K562 (cell line): ENCODE data around the gene PLAC1.

ENCODE experiments used
- CBX8 ChIP-seq: fragments of 200-600 bp; sonication (generic); IDR thresholded peaks from 2 replicates; pipeline ENCODE4 v1.6.1; 2012; ENCODE audit warnings: borderline replicate concordance, mixed run types, low read depth, mild to moderate bottlenecking, moderate library complexity, mixed read lengths, low read length, control low read depth, inconsistent platforms; ENCODE audit not compliant: poor library complexity, severe bottlenecking; ENCODE audit errors: extremely low read depth
- CREM ChIP-seq: IDR thresholded peaks from 2 replicates; pipeline ENCODE4 v1.6.1; 2014; ENCODE audit warnings: antibody characterized with exemption, low read depth
- POLR2A ChIP-seq: fragments of 450-650 bp; conservative IDR thresholded peaks from 2 replicates; pipeline ENCODE4 v1.6.1; 2016
- TAF1 ChIP-seq: IDR thresholded peaks from 2 replicates; pipeline ENCODE4 v1.6.1; 2011; ENCODE audit warnings: mild to moderate bottlenecking, low read length, moderate library complexity; ENCODE audit not compliant: insufficient read depth, control insufficient read depth, severe bottlenecking; ENCODE audit errors: extremely low read depth
- TF ChIP-seq, protein P1 (sequence below): sonication (generic); formaldehyde crosslinking; IDR thresholded peaks from 2 replicates; pipeline ENCODE4 v1.8.0; 2022; ENCODE audit warnings: mild to moderate bottlenecking, missing genetic modification reagents
- TF ChIP-seq, protein P2 (sequence below), 3 experiments: IDR thresholded peaks in 2 of 3; conservative IDR thresholded peaks in 1 of 3; 2 replicates each; pipeline ENCODE4 v1.5.1; 2011 to 2012; ENCODE audit warnings: low read length in 3 of 3, mild to moderate bottlenecking in 3 of 3, control low read depth in 2 of 3, improper control_type of control experiment in 1 of 3, inconsistent platforms in 1 of 3, low read depth in 1 of 3, mixed read lengths in 1 of 3, moderate library complexity in 1 of 3; ENCODE audit not compliant: insufficient read depth in 2 of 3

DNA sequence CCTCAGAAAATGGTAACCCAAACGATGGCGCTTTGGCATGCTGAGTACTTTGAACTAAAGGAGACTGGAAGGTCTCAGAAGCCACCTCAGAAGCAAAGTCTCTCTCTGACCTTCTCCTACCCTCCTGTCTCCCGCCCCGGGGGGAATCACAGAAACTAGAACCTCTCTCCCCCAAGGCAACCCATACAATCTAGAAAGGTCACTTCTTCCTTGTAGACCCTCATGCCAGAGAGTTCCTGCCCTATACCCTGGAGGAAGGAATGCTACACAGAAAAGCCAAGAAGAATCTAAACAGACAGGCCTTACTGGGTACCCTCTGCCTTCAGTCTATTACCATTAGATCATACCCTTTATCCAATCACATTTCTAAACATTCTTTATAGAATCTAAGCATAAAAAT lies 8.5 kb downstream of the PLAC1 start:
- TF ChIP-seq TAF1 = no peak
- TF ChIP-seq CBX8 = no peak
- TF ChIP-seq, protein P1, sequence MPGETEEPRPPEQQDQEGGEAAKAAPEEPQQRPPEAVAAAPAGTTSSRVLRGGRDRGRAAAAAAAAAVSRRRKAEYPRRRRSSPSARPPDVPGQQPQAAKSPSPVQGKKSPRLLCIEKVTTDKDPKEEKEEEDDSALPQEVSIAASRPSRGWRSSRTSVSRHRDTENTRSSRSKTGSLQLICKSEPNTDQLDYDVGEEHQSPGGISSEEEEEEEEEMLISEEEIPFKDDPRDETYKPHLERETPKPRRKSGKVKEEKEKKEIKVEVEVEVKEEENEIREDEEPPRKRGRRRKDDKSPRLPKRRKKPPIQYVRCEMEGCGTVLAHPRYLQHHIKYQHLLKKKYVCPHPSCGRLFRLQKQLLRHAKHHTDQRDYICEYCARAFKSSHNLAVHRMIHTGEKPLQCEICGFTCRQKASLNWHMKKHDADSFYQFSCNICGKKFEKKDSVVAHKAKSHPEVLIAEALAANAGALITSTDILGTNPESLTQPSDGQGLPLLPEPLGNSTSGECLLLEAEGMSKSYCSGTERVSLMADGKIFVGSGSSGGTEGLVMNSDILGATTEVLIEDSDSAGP (CRISPR knock-in tag) = no peak
- TF ChIP-seq, protein P2, sequence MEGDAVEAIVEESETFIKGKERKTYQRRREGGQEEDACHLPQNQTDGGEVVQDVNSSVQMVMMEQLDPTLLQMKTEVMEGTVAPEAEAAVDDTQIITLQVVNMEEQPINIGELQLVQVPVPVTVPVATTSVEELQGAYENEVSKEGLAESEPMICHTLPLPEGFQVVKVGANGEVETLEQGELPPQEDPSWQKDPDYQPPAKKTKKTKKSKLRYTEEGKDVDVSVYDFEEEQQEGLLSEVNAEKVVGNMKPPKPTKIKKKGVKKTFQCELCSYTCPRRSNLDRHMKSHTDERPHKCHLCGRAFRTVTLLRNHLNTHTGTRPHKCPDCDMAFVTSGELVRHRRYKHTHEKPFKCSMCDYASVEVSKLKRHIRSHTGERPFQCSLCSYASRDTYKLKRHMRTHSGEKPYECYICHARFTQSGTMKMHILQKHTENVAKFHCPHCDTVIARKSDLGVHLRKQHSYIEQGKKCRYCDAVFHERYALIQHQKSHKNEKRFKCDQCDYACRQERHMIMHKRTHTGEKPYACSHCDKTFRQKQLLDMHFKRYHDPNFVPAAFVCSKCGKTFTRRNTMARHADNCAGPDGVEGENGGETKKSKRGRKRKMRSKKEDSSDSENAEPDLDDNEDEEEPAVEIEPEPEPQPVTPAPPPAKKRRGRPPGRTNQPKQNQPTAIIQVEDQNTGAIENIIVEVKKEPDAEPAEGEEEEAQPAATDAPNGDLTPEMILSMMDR (IDR thresholded peaks at IDR 0.05 in 2 of 3, conservative IDR thresholded peaks at IDR 0.05 in 1 of 3; ENCODE audit: insufficient read depth in 2 of 3, low read depth in 1 of 3, low read length in 3 of 3) = no peak
- TF ChIP-seq POLR2A = no peak
- TF ChIP-seq CREM = no peak
